ENCODE data around the gene ERCC4.

The ERCC4 gene

GRCh38 chr16:13957197-13958078, 37.5 kb downstream of the ERCC4 start:
- Histone ChIP-seq H3K27me3 (ENCODE audit: control insufficient read depth, insufficient read depth, low read length) (no peaks in the 10 kb centered on the region), H3K4me3 (ENCODE audit: low read length) (no peak overlapping the region), H3K36me3 (ENCODE audit: control insufficient read depth, insufficient read depth, low read length) (no peaks in the 10 kb centered on the region), H3K9ac (ENCODE audit: low read length) (no peak overlapping the region), H3K9me3 (ENCODE audit: control insufficient read depth, low read length) (no peaks in the 10 kb centered on the region), H3K4me1 (ENCODE audit: control insufficient read depth, insufficient read depth, low read length) (peaks cover 15% of the 10 kb centered on the region)

DNA sequence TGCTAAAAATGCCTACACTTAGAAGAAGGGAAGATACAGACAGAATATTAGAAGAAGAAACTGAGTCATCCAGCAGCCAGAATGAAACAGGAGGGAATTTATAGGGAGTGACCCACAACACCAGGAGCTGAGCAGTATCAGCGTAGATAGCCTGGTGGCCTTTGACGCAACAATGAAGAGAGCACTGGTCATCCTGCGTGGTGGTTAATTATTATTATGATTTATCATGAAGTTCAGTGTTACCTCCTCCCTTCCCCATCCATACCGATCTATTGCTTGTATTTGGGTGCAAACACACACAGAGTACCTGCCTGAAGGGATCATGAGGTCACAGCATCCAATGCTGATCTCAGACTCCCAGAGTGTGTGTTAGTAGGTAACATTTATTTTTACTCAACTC, 38.5 kb downstream of the ERCC4 start:
- Histone ChIP-seq H3K4me3 (ENCODE audit: low read length) (no peak overlapping the region), H3K27me3 (ENCODE audit: control insufficient read depth, insufficient read depth, low read length) (no peaks in the 10 kb centered on the region), H3K9me3 (ENCODE audit: control insufficient read depth, low read length) (no peaks in the 10 kb centered on the region), H3K9ac (ENCODE audit: low read length) (no peak overlapping the region), H3K4me1 (ENCODE audit: control insufficient read depth, insufficient read depth, low read length) (peaks cover 15% of the 10 kb centered on the region), H3K36me3 (ENCODE audit: control insufficient read depth, insufficient read depth, low read length) (no peaks in the 10 kb centered on the region)

DNA sequence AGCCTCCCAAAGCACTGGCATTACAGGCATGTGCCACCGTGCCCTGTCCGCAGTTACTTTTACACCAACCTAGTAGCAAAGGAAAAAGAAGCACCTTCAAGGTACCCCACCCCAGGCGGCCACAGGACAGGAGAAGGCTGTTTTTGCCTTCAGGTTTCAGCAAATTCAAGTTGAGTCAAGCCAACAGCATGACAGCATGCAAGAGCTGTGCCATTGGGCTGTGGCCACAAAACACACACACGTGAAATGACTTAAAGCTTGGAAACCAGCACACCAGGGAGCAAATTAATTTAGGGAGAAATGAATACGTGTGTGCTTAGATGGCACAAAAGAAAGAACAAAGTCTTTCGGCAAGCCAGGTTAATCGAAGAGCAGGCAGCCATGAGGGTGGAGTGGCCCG, 39.7 kb downstream of the ERCC4 start:
- no peaks in the 10 kb centered on the region for H3K27me3 ChIP-seq (ENCODE audit: control insufficient read depth, insufficient read depth, low read length)
- H3K4me1 ChIP-seq (ENCODE audit: control insufficient read depth, insufficient read depth, low read length), result peaks cover 15% of the 10 kb centered on the region
- H3K36me3 ChIP-seq (ENCODE audit: control insufficient read depth, insufficient read depth, low read length), result no peaks in the 10 kb centered on the region
- H3K9me3 ChIP-seq (ENCODE audit: control insufficient read depth, low read length), result no peaks in the 10 kb centered on the region
- no peak overlapping the region for H3K9ac ChIP-seq (ENCODE audit: low read length)
- H3K4me3 ChIP-seq (ENCODE audit: low read length), result no peak overlapping the region

DNA sequence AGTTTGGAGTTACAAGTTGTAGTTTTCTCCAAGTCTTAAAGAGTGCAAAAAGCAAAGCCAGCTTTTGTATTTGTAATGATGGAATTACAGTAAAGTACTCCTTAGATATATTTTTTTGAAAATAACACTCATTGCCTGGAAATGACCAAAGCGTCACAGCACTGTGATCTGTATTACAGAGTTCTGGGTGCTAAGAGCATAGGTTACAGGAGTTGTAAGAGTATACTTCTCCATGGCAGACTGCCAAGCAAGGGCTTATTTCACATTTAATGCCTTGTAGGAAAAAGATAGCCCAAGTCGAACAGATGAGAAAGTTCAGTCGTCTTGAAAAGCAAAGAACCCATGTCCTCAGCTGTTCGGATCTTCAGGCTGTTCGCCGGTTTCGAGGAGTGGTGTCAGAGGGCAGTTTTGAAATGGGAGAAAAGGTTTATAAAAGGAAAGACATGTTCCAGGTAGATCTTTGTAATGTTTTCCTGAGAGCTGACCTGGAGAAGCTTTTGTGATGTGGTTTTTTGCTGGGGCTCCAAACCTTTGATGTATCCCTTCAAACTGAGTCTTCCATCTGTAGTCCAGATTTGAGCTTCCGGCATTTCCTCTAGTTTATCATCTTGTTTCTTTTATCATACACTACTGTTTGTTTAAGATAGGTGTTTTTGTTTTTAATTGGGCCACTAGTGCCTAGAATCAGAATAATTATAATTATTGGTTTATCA, 41.3 kb downstream of the ERCC4 start:
- no peaks in the 10 kb centered on the region for H3K9me3 ChIP-seq (ENCODE audit: control insufficient read depth, low read length)
- H3K27me3 ChIP-seq (ENCODE audit: control insufficient read depth, insufficient read depth, low read length), result no peaks in the 10 kb centered on the region
- H3K9ac ChIP-seq (ENCODE audit: low read length), result no peak overlapping the region
- no peak overlapping the region for H3K4me3 ChIP-seq (ENCODE audit: low read length)
- no peaks in the 10 kb centered on the region for H3K36me3 ChIP-seq (ENCODE audit: control insufficient read depth, insufficient read depth, low read length)
- peaks cover 15% of the 10 kb centered on the region for H3K4me1 ChIP-seq (ENCODE audit: control insufficient read depth, insufficient read depth, low read length)

DNA sequence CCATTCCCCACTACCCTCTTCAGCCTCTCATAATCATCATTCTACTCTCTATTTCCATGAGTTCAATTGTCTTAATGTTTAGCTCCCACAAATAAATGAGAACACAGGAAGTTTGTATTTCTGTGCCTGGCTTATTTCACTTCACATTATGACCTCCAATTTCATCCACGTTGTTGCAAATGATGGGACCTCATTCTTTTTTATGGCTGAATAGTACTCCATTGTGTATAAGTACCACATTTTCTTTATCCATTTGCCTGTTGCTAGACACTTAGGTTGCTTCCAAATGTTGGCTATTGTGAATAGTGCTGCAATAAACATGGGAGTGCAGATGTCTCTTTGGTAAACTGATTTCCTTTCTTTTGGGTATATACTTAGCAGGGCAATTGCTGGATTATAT, 42.3 kb downstream of the ERCC4 start:
- Histone ChIP-seq H3K9me3 (ENCODE audit: control insufficient read depth, low read length) (no peaks in the 10 kb centered on the region), H3K4me3 (ENCODE audit: low read length) (no peak overlapping the region), H3K27me3 (ENCODE audit: control insufficient read depth, insufficient read depth, low read length) (no peaks in the 10 kb centered on the region)

GRCh38 chr16:13968835-13969234, 48.9 kb downstream of the ERCC4 start:
- no peak overlapping the region for H3K4me3 ChIP-seq (ENCODE audit: low read length)
- no peaks in the 10 kb centered on the region for H3K27me3 ChIP-seq (ENCODE audit: control insufficient read depth, insufficient read depth, low read length)
- no peaks in the 10 kb centered on the region for H3K36me3 ChIP-seq (ENCODE audit: control insufficient read depth, insufficient read depth, low read length)
- no peaks in the 10 kb centered on the region for H3K9me3 ChIP-seq (ENCODE audit: control insufficient read depth, low read length)
- H3K4me1 ChIP-seq (ENCODE audit: control insufficient read depth, insufficient read depth, low read length), result no peaks in the 10 kb centered on the region
- H3K9ac ChIP-seq (ENCODE audit: low read length), result no peak overlapping the region

More for the DNA sequence above, 42.3 kb downstream of the ERCC4 start:
- Histone ChIP-seq H3K36me3 (ENCODE audit: control insufficient read depth, insufficient read depth, low read length) (no peaks in the 10 kb centered on the region), H3K4me1 (ENCODE audit: control insufficient read depth, insufficient read depth, low read length) (peaks cover 13% of the 10 kb centered on the region), H3K9ac (ENCODE audit: low read length) (no peak overlapping the region)

GRCh38 chr16:13969711-13970110, 49.8 kb downstream of the ERCC4 start:
- no peaks in the 10 kb centered on the region for H3K27me3 ChIP-seq (ENCODE audit: control insufficient read depth, insufficient read depth, low read length)
- H3K36me3 ChIP-seq (ENCODE audit: control insufficient read depth, insufficient read depth, low read length), result no peaks in the 10 kb centered on the region
- no peak overlapping the region for H3K9ac ChIP-seq (ENCODE audit: low read length)
- no peaks in the 10 kb centered on the region for H3K4me1 ChIP-seq (ENCODE audit: control insufficient read depth, insufficient read depth, low read length)
- no peak overlapping the region for H3K4me3 ChIP-seq (ENCODE audit: low read length)
- H3K9me3 ChIP-seq (ENCODE audit: control insufficient read depth, low read length), result no peaks in the 10 kb centered on the region

- Histone ChIP-seq H3K9me3 (ENCODE audit: control insufficient read depth, low read length) (no peaks in the 10 kb centered on the region), H3K4me1 (ENCODE audit: control insufficient read depth, insufficient read depth, low read length) (no peaks in the 10 kb centered on the region), H3K9ac (ENCODE audit: low read length) (no peak overlapping the region), H3K4me3 (ENCODE audit: low read length) (no peak overlapping the region), H3K36me3 (ENCODE audit: control insufficient read depth, insufficient read depth, low read length) (no peaks in the 10 kb centered on the region), H3K27me3 (ENCODE audit: control insufficient read depth, insufficient read depth, low read length) (no peaks in the 10 kb centered on the region)
These were observed 50.9 kb downstream of the ERCC4 start for GRCh38 chr16:13970708-13971422.

GRCh38 chr16:13973321-13974023, 53.5 kb downstream of the ERCC4 start:
- H3K9me3 ChIP-seq (ENCODE audit: control insufficient read depth, low read length), result no peaks in the 10 kb centered on the region
- no peaks in the 10 kb centered on the region for H3K36me3 ChIP-seq (ENCODE audit: control insufficient read depth, insufficient read depth, low read length)
- H3K9ac ChIP-seq (ENCODE audit: low read length), result no peak overlapping the region
- H3K27me3 ChIP-seq (ENCODE audit: control insufficient read depth, insufficient read depth, low read length), result no peaks in the 10 kb centered on the region
- no peak overlapping the region for H3K4me3 ChIP-seq (ENCODE audit: low read length)
- H3K4me1 ChIP-seq (ENCODE audit: control insufficient read depth, insufficient read depth, low read length), result no peaks in the 10 kb centered on the region

GRCh38 chr16:13977177-13977576, 57.2 kb downstream of the ERCC4 start:
- Histone ChIP-seq H3K4me3 (ENCODE audit: low read length) (no peak overlapping the region), H3K9ac (ENCODE audit: low read length) (no peak overlapping the region), H3K9me3 (ENCODE audit: control insufficient read depth, low read length) (no peaks in the 10 kb centered on the region), H3K36me3 (ENCODE audit: control insufficient read depth, insufficient read depth, low read length) (no peaks in the 10 kb centered on the region), H3K27me3 (ENCODE audit: control insufficient read depth, insufficient read depth, low read length) (no peaks in the 10 kb centered on the region), H3K4me1 (ENCODE audit: control insufficient read depth, insufficient read depth, low read length) (no peaks in the 10 kb centered on the region)

DNA sequence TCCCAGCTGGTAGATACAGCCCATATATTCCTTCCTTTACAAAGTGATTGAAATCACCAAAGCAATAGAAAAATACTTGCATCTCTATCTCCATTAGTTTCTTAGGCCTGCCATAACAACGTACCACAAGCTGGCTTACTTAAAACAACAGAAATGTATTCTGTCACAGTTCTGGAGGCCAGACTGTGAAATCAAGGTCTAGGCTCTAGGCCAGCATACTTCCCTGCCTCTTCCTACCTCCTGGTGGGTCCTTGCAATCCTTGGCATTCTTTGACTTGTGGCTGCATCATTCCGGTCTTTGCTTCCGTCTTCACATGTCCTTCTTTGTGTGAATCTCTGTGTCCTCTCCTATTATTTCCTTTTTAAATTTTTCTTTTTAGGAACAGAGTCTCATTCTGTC, 62.5 kb downstream of the ERCC4 start:
- H3K27me3 ChIP-seq (ENCODE audit: control insufficient read depth, insufficient read depth, low read length), result no peaks in the 10 kb centered on the region

More for the DNA sequence above, 62.5 kb downstream of the ERCC4 start:
- no peak overlapping the region for H3K4me3 ChIP-seq (ENCODE audit: low read length)
- no peaks in the 10 kb centered on the region for H3K36me3 ChIP-seq (ENCODE audit: control insufficient read depth, insufficient read depth, low read length)
- no peaks in the 10 kb centered on the region for H3K9me3 ChIP-seq (ENCODE audit: control insufficient read depth, low read length)
- H3K9ac ChIP-seq (ENCODE audit: low read length), result no peak overlapping the region
- no peaks in the 10 kb centered on the region for H3K4me1 ChIP-seq (ENCODE audit: control insufficient read depth, insufficient read depth, low read length)
